H1 (cell line): ENCODE results near the gene INTS15. TPM values are rescaled to one million over a fixed set of nuclear protein-coding genes. Genes with fewer than 3 reads are reported as not detected.

ENCODE experiments used
- CHD7 ChIP-seq: fragments of 300-600 bp; sonication (generic); IDR thresholded peaks from 2 replicates; pipeline ENCODE4 v1.7.1; 2012; ENCODE audit warnings: low read length, moderate library complexity, mild to moderate bottlenecking, inconsistent platforms; ENCODE audit not compliant: insufficient replicate concordance
- EGR1 ChIP-seq: IDR thresholded peaks from 2 replicates; pipeline ENCODE4 v1.6.1; 2011; ENCODE audit warnings: low read depth, low read length, borderline replicate concordance
- EZH2 ChIP-seq: fragments of 200-600 bp; sonication (generic); IDR thresholded peaks from 2 replicates; pipeline ENCODE4 v1.7.1; 2012; ENCODE audit warnings: low read depth, mild to moderate bottlenecking, moderate library complexity, low read length, inconsistent platforms; ENCODE audit not compliant: severe bottlenecking
- GABPA ChIP-seq: IDR thresholded peaks from 2 replicates; pipeline ENCODE4 v1.6.1; 2011; ENCODE audit warnings: mild to moderate bottlenecking, low read length, moderate library complexity, borderline replicate concordance; ENCODE audit not compliant: insufficient read depth
- JUN ChIP-seq: IDR thresholded peaks from 2 replicates; pipeline ENCODE4 v1.6.1; 2011; ENCODE audit warnings: low read depth, mild to moderate bottlenecking, improper control_type of control experiment, low read length
- JUND ChIP-seq: IDR thresholded peaks from 2 replicates; pipeline ENCODE4 v1.6.1; 2011; ENCODE audit warnings: mild to moderate bottlenecking, improper control_type of control experiment, low read length
- NANOG ChIP-seq: IDR thresholded peaks from 2 replicates; pipeline ENCODE4 v1.6.1; 2011; ENCODE audit warnings: low read length, low read depth, mild to moderate bottlenecking, inconsistent platforms; ENCODE audit not compliant: insufficient read depth, poor library complexity, severe bottlenecking
- polyA plus RNA-seq, 7 experiments: library from polyadenylated mRNA; depleted of rRNA in 3 of 7; stranded (reverse) in 5 of 7; unstranded in 2 of 7; fragments of >200 nt in 5 of 7; fragments of 200-250 nt in 2 of 7; gene quantifications; 1 replicate in 5 of 7; 2 replicates in 1 of 7; 4 replicates in 1 of 7; pipeline versions ENCODE4 v1.2.1 to v1.2.3, GENCODE V29; 2011 to 2013; ENCODE audit warnings: missing spikeins in 2 of 7, mixed read lengths in 2 of 7
- total RNA-seq: library from RNA; stranded (reverse); fragmentation: NEBNext Ultra II Directional; extraction: Animal tissue kit (Norgen Biotek cat#: 25700); gene quantifications from 2 replicates; pipeline ENCODE4 v1.2.1, GENCODE V29; 2021

Gene INTS15
- total and polyA plus RNA-seq, 2 of the 8 experiments (the other 6 are each of a cell fraction or from before 2014, with no cell fraction given) = 23.0 to 25.7 TPM

GRCh38 chr7:6654113-6654841, 64.5 kb downstream of the INTS15 start (continued):
- TF ChIP-seq CHD7 (no peak), GABPA (no peak), EZH2 (no peak), JUN (no peak), EGR1 (no peak), JUND (no peak), NANOG (no peak)
